K562 (cell line): ENCODE results near the gene PODNL1. TPM values are rescaled to one million over a fixed set of nuclear protein-coding genes. Genes with fewer than 3 reads are reported as not detected.

ENCODE experiments used
- ATAC-seq: fragments of 200-7000 bp; cut with Tn5 transposase; 3 replicates; pipeline ENCODE4 v1.9.1; 2020; ENCODE audit warnings: moderate library complexity
- BruUV-seq: library from RNA; stranded (reverse); fragments of 400-500 nt; replicated peaks from 2 replicates; lab custom pipeline; 2021; lab: Mats Ljungman, UMichigan
- CTCF ChIA-PET: fragments of 300-600 bp; formaldehyde crosslinking; extraction: SDS; loops from one replicate; lab custom pipeline; 2021; ENCODE audit warnings: low intra/inter-chr PET ratio; lab: Yijun Ruan, JAX
- POLR2A ChIA-PET: fragments of 300-600, 350-650 bp; sonication (Branson Sonifier 250); formaldehyde crosslinking; extraction: SDS; loops from one replicate; lab custom pipeline; 2021; ENCODE audit warnings: antibody characterized with exemption, inconsistent platforms; lab: Yijun Ruan, JAX
- DNase-seq, 4 experiments: peaks; one replicate each; pipeline versions ENCODE4 v3.0.0 to v3.0.0-alpha.2; 2011 to 2018; ENCODE audit warnings: low spot score in 3 of 4, mixed read lengths in 3 of 4; ENCODE audit errors: extremely low read depth in 1 of 4
- FAIRE-seq: peaks from 2 replicates; lab custom pipeline; 2011; peaks lifted over from hg19 to GRCh38; lab: Jason Lieb, UNC
- H2AFZ ChIP-seq: 2 replicates; pipeline ENCODE4 v1.6.0; 2011; ENCODE audit warnings: low read depth, low read length, control low read depth, inconsistent platforms
- H3K27ac ChIP-seq: fragments of 200-600 bp; 3 replicates; pipeline ENCODE4 v1.8.0; 2011; ENCODE audit warnings: low read depth, mild to moderate bottlenecking, control low read depth, inconsistent platforms, low read length, moderate library complexity, mixed read lengths; ENCODE audit errors: extremely low read depth
- H3K27me3 ChIP-seq, 2 experiments: fragments of 300-600 bp in 1 of 2; 2 replicates in 1 of 2; 3 replicates in 1 of 2; pipeline versions ENCODE4 v1.6.0 to v1.8.0; 2011; ENCODE audit warnings: inconsistent platforms in 2 of 2, low read length in 2 of 2, mild to moderate bottlenecking in 1 of 2, mixed read lengths in 1 of 2, moderate library complexity in 1 of 2; ENCODE audit not compliant: control insufficient read depth in 2 of 2, insufficient read depth in 2 of 2
- H3K36me3 ChIP-seq: fragments of 300-600 bp; 3 replicates; pipeline ENCODE4 v1.8.0; 2011; ENCODE audit warnings: mild to moderate bottlenecking, low read length, inconsistent platforms; ENCODE audit not compliant: control insufficient read depth, insufficient read depth
- H3K4me1 ChIP-seq, 2 experiments: fragments of 200-600 bp in 1 of 2; replicated peaks in 1 of 2; 2 replicates in 1 of 2; 3 replicates in 1 of 2; pipeline versions ENCODE4 v1.5.1 to v1.8.0; 2011; ENCODE audit warnings: inconsistent platforms in 2 of 2, low read length in 2 of 2, mild to moderate bottlenecking in 1 of 2, mixed read lengths in 1 of 2, moderate library complexity in 1 of 2; ENCODE audit not compliant: control insufficient read depth in 2 of 2, insufficient read depth in 2 of 2
- H3K4me2 ChIP-seq: 2 replicates; pipeline ENCODE4 v1.6.1; 2011; ENCODE audit warnings: low read length, control low read depth, inconsistent platforms, mixed read lengths; ENCODE audit not compliant: insufficient read depth
- H3K4me3 ChIP-seq: fragments of 200-600 bp; sonication (generic), shearing (Covaris generic); 2 replicates; pipeline ENCODE4 v1.5.1; 2016; ENCODE audit warnings: control low read depth, inconsistent platforms
- H3K79me2 ChIP-seq: fragments of 200-600 bp; 3 replicates; pipeline ENCODE4 v1.8.0; 2011; ENCODE audit warnings: low read length, inconsistent platforms; ENCODE audit not compliant: control insufficient read depth, insufficient read depth
- H3K9ac ChIP-seq, 2 experiments: 2 replicates each; pipeline versions ENCODE4 v1.6.0 to v1.6.1; 2011; ENCODE audit warnings: low read depth in 2 of 2, low read length in 2 of 2, control low read depth in 1 of 2, inconsistent platforms in 1 of 2, mild to moderate bottlenecking in 1 of 2, mixed read lengths in 1 of 2; ENCODE audit not compliant: insufficient read depth in 1 of 2
- H3K9me1 ChIP-seq: one replicate; pipeline ENCODE4 v1.6.0; 2011; ENCODE audit warnings: inconsistent platforms, mild to moderate bottlenecking, low read length, moderate library complexity; ENCODE audit not compliant: control insufficient read depth, insufficient read depth
- H3K9me3 ChIP-seq: replicated peaks from 2 replicates; pipeline ENCODE4 v1.5.1; 2011; ENCODE audit warnings: low read depth, low read length, inconsistent platforms; ENCODE audit not compliant: control insufficient read depth, insufficient read depth
- H4K20me1 ChIP-seq: replicated peaks from 2 replicates; pipeline ENCODE4 v1.6.1; 2011; ENCODE audit warnings: low read length, inconsistent platforms, mixed read lengths; ENCODE audit not compliant: control insufficient read depth, insufficient read depth
- CEBPZ ChIP-seq: fragments of 150-350 bp; IDR thresholded peaks from 2 replicates; pipeline ENCODE4 v1.6.1; 2014; ENCODE audit warnings: low read depth, mild to moderate bottlenecking, low read length, borderline replicate concordance
- PRDM10 ChIP-seq: fragments of 450-650 bp; IDR thresholded peaks from 2 replicates; pipeline ENCODE4 v1.6.1; 2018; ENCODE audit not compliant: partially characterized antibody
- TEAD2 ChIP-seq: fragments of 450-650 bp; IDR thresholded peaks from 2 replicates; pipeline ENCODE4 v1.6.1; 2016; ENCODE audit warnings: missing genetic modification characterization, control low read depth, missing compliant biosample characterization
- ZBTB7A ChIP-seq: IDR thresholded peaks from 2 replicates; pipeline ENCODE4 v1.6.1; 2011; ENCODE audit warnings: low read depth, mild to moderate bottlenecking, low read length, moderate library complexity, borderline replicate concordance; ENCODE audit not compliant: control insufficient read depth
- WGBS: fragments of 100-300 bp; shearing (Covaris generic); methylation state at CpG from one replicate; pipeline ENCODE4 v1.1.6; 2016; ENCODE audit warnings: low coverage, mixed read lengths; ENCODE audit not compliant: insufficient coverage; ENCODE audit errors: missing lambda C conversion rate; 5-methylcytosine and 5-hydroxymethylcytosine counted together
- in situ Hi-C: fragments of 300-500 bp; cut with MboI; formaldehyde crosslinking; loops from 4 replicates; pipeline ENCODE4 v1.15.0; 2018; ENCODE audit warnings: inconsistent platforms, mixed read lengths
- intact Hi-C: fragments of 100-400 bp; cut with micrococcal nuclease; formaldehyde crosslinking; loops from 2 replicates; pipeline ENCODE4 v1.14.2; 2022
- polyA plus RNA-seq, 8 experiments: library from polyadenylated mRNA; depleted of rRNA in 4 of 8; stranded (reverse) in 5 of 8; unstranded in 3 of 8; fragments of >200 nt; fragmentation: Nextera tagmentation in 2 of 8; fragmentation: Illumina TruSeq in 1 of 8; extraction: Ambion mirVana in 2 of 8; extraction: Trizol in 1 of 8; gene quantifications; 2 replicates each; pipeline versions ENCODE4 v1.2.1 to v1.2.3, GENCODE V29; 2011 to 2014; ENCODE audit warnings: inconsistent platforms in 1 of 8, missing spikeins in 1 of 8
- total RNA-seq, 7 experiments: library from RNA; depleted of rRNA in 6 of 7; stranded (reverse); fragments of >200 nt in 6 of 7; fragmentation: Illumina TruSeq in 2 of 7; extraction: Trizol in 2 of 7; gene quantifications; 2 replicates each; pipeline versions ENCODE4 v1.2.1 to v1.2.3, GENCODE V29; 2011 to 2021; ENCODE audit warnings: low replicate concordance in 1 of 7
- TF ChIP-seq, protein P1 (sequence below): sonication (generic); formaldehyde crosslinking; IDR thresholded peaks from 2 replicates; pipeline ENCODE4 v1.8.0; 2022; ENCODE audit warnings: mild to moderate bottlenecking, missing genetic modification reagents

PODNL1 gene
- total and polyA plus RNA-seq, 9 of the 15 experiments (the other 6 are each of a cell fraction or from before 2014, with no cell fraction given) = 0.18 to 0.47 (median 0.23) TPM; not detected in 3

DNA sequence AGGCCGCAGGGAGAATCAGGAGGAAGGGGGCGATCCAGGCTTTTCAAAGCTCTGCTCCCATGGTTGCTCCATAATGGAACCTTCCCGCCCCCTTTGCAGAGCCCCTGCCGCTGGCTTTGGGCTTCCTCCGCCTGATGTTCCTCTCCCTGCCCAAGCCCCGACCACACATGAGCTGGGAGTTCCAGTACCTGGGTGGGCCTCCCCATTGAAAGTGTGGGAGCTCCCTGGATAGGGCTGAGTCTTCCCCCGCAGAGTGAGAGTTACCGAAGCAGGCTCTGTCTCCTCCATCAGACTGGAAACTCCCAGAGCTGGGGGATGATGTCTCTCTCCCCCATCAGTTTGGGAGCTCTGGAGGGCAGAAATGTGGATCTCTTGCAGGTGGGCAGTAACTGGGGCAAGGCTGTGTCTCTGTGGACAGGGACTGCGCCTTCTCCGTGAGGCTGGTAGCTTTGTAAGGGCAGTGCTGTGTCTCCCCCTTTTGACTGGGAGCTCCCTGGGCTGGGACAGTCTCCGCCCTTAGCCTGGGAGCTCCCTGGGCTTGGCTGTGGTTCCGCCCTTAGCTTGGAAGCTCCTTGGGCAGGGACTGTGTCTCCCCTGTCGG, 14.8 kb upstream of the PODNL1 start (continued):
- peak; percentile 64 for TF ChIP-seq PRDM10

DNA sequence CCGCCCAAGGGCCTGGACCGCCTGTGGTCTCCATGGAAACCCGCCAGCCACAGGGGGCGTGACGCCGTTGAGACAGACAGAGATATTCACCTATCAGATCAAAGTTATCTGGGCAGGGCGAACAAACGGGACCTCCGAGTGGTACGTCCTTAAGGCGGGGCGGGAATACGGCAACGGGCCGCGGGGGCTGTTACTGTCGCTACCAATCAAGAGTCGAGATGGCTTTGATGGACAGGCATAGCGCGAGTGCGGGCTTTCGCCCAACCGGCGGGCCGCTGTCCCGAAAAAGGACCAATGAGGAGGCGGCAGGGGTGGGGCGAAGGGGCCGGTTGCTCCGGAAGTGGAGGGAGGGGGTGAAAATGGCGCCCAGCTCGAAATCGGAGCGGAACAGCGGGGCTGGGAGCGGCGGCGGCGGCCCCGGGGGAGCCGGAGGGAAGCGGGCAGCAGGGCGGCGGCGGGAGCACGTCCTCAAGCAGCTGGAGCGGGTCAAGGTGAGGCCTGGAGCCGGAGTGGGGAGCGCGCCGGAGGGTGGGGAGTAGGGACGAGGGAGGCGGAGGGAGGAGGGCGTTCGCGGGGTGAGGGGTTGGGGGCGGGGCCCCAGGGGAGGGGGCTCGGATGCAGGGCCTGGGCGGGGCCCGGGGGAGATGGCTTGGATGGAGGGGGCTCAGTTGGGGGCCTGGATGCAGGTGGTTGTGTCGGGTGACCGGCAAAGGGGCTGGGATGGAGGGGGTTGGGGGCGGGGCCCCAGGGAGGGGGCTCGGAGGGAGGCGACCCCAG, 14.1 kb upstream of the PODNL1 start, which contains the start of gene DCAF15:
TSS of gene DCAF15 (plus strand) at position 356 of the 777 bp plus-strand sequence. CDS start at position 360, 4 bp downstream.
- peak within 1 kb of the TSS; percentile 98 for H3K4me3 ChIP-seq
- H2AFZ ChIP-seq = peak within 1 kb of the TSS; percentile 77
- no TSS peak for BruUV-seq
- ATAC-seq (peak; percentile 99), FAIRE-seq (peak; percentile 100), DNase-seq (peak; percentile 99 to 100 (median 100))
- H3K4me2 ChIP-seq = peak within 1 kb of the TSS; percentile 94
- peaks cover 23% of the 10 kb centered on the region for H3K79me2 ChIP-seq
- peak within 1 kb of the TSS; percentile 89 for H3K27ac ChIP-seq
- CTCF ChIA-PET = no interaction called here
- POLR2A ChIA-PET = interaction anchor here (0.6 to 3.7 kb wide), 10 partner anchors 11 to 177 kb away, joined by 3 to 12 read pairs (median 3); partner anchors contain the start of gene RFX1
- peaks cover 4% of the 10 kb centered on the region; the same call in 1 of the 2 replicates for H4K20me1 ChIP-seq
- no peaks in the 10 kb centered on the region for H3K27me3 ChIP-seq
- H3K9me3 ChIP-seq = no peaks in the 10 kb centered on the region
- in situ Hi-C loops (no loop called here), intact Hi-C loops (loop anchor here (2.0 to 10.0 kb wide), 2 partner anchors 52 to 82 kb away; partner anchors contain the start of gene IL27RA)
- H3K4me1 ChIP-seq = peaks cover 7 to 41% of the 10 kb centered on the region in 2 experiments; a peak in 4 of 5 replicates
- peaks cover 38% of the 10 kb centered on the region for H3K36me3 ChIP-seq
- WGBS = under 1% methylated on average over 41 of the region's 65 CpGs
- no peaks in the 10 kb centered on the region for H3K9me1 ChIP-seq
- H3K9ac ChIP-seq = peak within 1 kb of the TSS; percentile 78 to 89
- TF ChIP-seq ZBTB7A (peak; percentile 49; the same call in 1 of the 2 replicates), TEAD2 (tag) (no peak), CEBPZ (peak; percentile 95)
- TF ChIP-seq, protein P1, sequence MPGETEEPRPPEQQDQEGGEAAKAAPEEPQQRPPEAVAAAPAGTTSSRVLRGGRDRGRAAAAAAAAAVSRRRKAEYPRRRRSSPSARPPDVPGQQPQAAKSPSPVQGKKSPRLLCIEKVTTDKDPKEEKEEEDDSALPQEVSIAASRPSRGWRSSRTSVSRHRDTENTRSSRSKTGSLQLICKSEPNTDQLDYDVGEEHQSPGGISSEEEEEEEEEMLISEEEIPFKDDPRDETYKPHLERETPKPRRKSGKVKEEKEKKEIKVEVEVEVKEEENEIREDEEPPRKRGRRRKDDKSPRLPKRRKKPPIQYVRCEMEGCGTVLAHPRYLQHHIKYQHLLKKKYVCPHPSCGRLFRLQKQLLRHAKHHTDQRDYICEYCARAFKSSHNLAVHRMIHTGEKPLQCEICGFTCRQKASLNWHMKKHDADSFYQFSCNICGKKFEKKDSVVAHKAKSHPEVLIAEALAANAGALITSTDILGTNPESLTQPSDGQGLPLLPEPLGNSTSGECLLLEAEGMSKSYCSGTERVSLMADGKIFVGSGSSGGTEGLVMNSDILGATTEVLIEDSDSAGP = no peak
